HepG2 (cell line): ENCODE results near the gene ADAT3. TPM values are rescaled to one million over a fixed set of nuclear protein-coding genes. Genes with fewer than 3 reads are reported as not detected.
A peak's percentile ranks its signal among the peaks of the same experiment; 100 is the strongest.

Experiments
- DPF2 ChIP-seq: sonication (generic); formaldehyde crosslinking; IDR thresholded peaks from 2 replicates; pipeline ENCODE4 v1.4.0; 2020; ENCODE audit warnings: mild to moderate bottlenecking, low read depth, missing genetic modification reagents, borderline replicate concordance
- HMGXB3 ChIP-seq: sonication (generic); formaldehyde crosslinking; IDR thresholded peaks from 2 replicates; pipeline ENCODE4 v1.4.0; 2020; ENCODE audit warnings: missing genetic modification reagents, borderline replicate concordance
- HNF1B ChIP-seq: sonication (generic); formaldehyde crosslinking; IDR thresholded peaks from 2 replicates; pipeline ENCODE4 v1.5.1; 2020; ENCODE audit warnings: mild to moderate bottlenecking, moderate library complexity, missing genetic modification reagents
- NFIB ChIP-seq: sonication (generic); formaldehyde crosslinking; IDR thresholded peaks from 2 replicates; pipeline ENCODE4 v1.9.0; 2021; ENCODE audit warnings: missing genetic modification reagents, mild to moderate bottlenecking, borderline replicate concordance
- PCBP1 ChIP-seq: fragments of 200-400 bp; formaldehyde crosslinking; IDR thresholded peaks from 2 replicates; pipeline ENCODE4 v1.6.1; 2017; ENCODE audit warnings: mild to moderate bottlenecking, low read depth, low read length, borderline replicate concordance
- SKIL ChIP-seq: sonication (generic); formaldehyde crosslinking; IDR thresholded peaks from 2 replicates; pipeline ENCODE4 v1.8.0; 2022; ENCODE audit warnings: missing genetic modification reagents, mild to moderate bottlenecking, moderate library complexity, borderline replicate concordance
- TP53 ChIP-seq: sonication (generic); formaldehyde crosslinking; conservative IDR thresholded peaks from 2 replicates; pipeline ENCODE4 v1.4.0; 2020; ENCODE audit warnings: missing genetic modification reagents
- U2AF1 ChIP-seq: fragments of 200-400 bp; formaldehyde crosslinking; optimal IDR thresholded peaks from 2 replicates; pipeline ENCODE3; 2017; ENCODE audit warnings: mild to moderate bottlenecking, low read depth, low read length
- ZNF318 ChIP-seq: sonication (generic); formaldehyde crosslinking; IDR thresholded peaks from 2 replicates; pipeline ENCODE4 v1.4.0; 2020; ENCODE audit warnings: mild to moderate bottlenecking, missing genetic modification reagents
- ZNF501 ChIP-seq: sonication (generic); formaldehyde crosslinking; IDR thresholded peaks from 2 replicates; pipeline ENCODE4 v1.5.1; 2020; ENCODE audit warnings: mild to moderate bottlenecking, moderate library complexity, missing genetic modification reagents
- ZNF678 ChIP-seq: sonication (generic); formaldehyde crosslinking; IDR thresholded peaks from 2 replicates; pipeline ENCODE4 v1.4.0; 2020; ENCODE audit warnings: mild to moderate bottlenecking, missing genetic modification reagents
- polyA plus RNA-seq, 8 experiments: library from polyadenylated mRNA; depleted of rRNA in 3 of 8; stranded (reverse) in 7 of 8; unstranded in 1 of 8; fragments of >200 nt; fragmentation: Illumina TruSeq in 4 of 8; extraction: Trizol in 4 of 8; gene quantifications; 2 replicates each; pipeline versions ENCODE4 v1.2.1 to v1.2.3, GENCODE V29; 2011 to 2016; ENCODE audit warnings: low read depth in 4 of 8, missing spikeins in 1 of 8, mixed read lengths in 1 of 8; ENCODE audit not compliant: insufficient read depth in 1 of 8
- total RNA-seq, 5 experiments: library from RNA; depleted of rRNA; stranded (reverse); fragments of >200 nt; fragmentation: Illumina TruSeq; extraction: Trizol; gene quantifications; 2 replicates each; pipeline ENCODE4 v1.2.3, GENCODE V29; 2016; ENCODE audit warnings: low read depth in 1 of 5

ADAT3 gene
- total and polyA plus RNA-seq, 2 of the 13 experiments (the other 11 are each of a cell fraction or from before 2014, with no cell fraction given): 0.95 to 3.5 TPM

GRCh38 chr19:1864480-1865171 lies 40.6 kb upstream of the ADAT3 start (continued):
- TF ChIP-seq NFIB (CRISPR knock-in tag) (no peak), ZNF678 (CRISPR knock-in tag) (no peak), DPF2 (CRISPR knock-in tag) (no peak), SKIL (CRISPR knock-in tag) (no peak), ZNF501 (CRISPR knock-in tag) (peak; percentile 76), ZNF318 (CRISPR knock-in tag) (no peak), HMGXB3 (CRISPR knock-in tag) (no peak), PCBP1 (0 out of 2 replicates have a peak, but pooled peaks have one; percentile 13), U2AF1 (no peak), TP53 (CRISPR knock-in tag) (no peak), HNF1B (peak; percentile 12)
